ENCODE results near the gene SH3RF3. TPM values are rescaled to one million over a fixed set of nuclear protein-coding genes. Genes with fewer than 3 reads are reported as not detected.

Gene SH3RF3
- polyA plus RNA-seq, 1 of the 3 experiments (the other 2 are of a cell fraction): 1.9 TPM

GRCh38 chr2:109342930-109343329, 213.9 kb downstream of the SH3RF3 start:
- no peaks in the 10 kb centered on the region for H3K36me3 ChIP-seq (replicated peaks in 1 of 2; ENCODE audit: control insufficient read depth in 1 of 2, insufficient read depth in 2 of 2, low read length in 1 of 2)
- POLR2A ChIA-PET: no interaction called here
- DNase-seq: no peak
- H3K9me2 ChIP-seq: no peaks in the 10 kb centered on the region
- H3K27me3 ChIP-seq (ENCODE audit: insufficient read depth): no peaks in the 10 kb centered on the region
- no peaks in the 10 kb centered on the region for H4K20me1 ChIP-seq (ENCODE audit: insufficient read depth)
- CTCF ChIA-PET: no interaction called here
- no peak overlapping the region for H2AFZ ChIP-seq (ENCODE audit: low read depth)
- peaks cover 20% of the 10 kb centered on the region for H3K79me2 ChIP-seq (ENCODE audit: insufficient read depth)
- H3K4me2 ChIP-seq: no peak overlapping the region
- H3K4me3 ChIP-seq (ENCODE audit: low read depth in 2 of 2, low read length in 1 of 2): no peak overlapping the region
- peaks cover 10 to 17% of the 10 kb centered on the region in 2 experiments; a peak in 2 of 4 replicates for H3K4me1 ChIP-seq (ENCODE audit: control insufficient read depth in 1 of 2, insufficient read depth in 2 of 2, low read depth in 1 of 2, low read length in 1 of 2)
- 90% methylated on average over 6 of the region's 6 CpGs for WGBS (ENCODE audit: low lambda C conversion rate)
- no peak overlapping the region for H3K9ac ChIP-seq
- no peak overlapping the region for H3K27ac ChIP-seq (ENCODE audit: low read depth in 2 of 2, low read length in 1 of 2)
- TF ChIP-seq RAD21 (IDR thresholded peaks at IDR 0.05; ENCODE audit: low read length) (no peak), RCOR1 (IDR thresholded peaks at IDR 0.05; ENCODE audit: low read length) (no peak), NFIC (IDR thresholded peaks at IDR 0.05; ENCODE audit: borderline replicate concordance) (no peak), FOSL2 (IDR thresholded peaks at IDR 0.05; ENCODE audit: borderline replicate concordance, low read depth) (no peak), FOXM1 (IDR thresholded peaks at IDR 0.05; ENCODE audit: low read depth) (no peak), YY1 (IDR thresholded peaks at IDR 0.05; ENCODE audit: low read depth) (no peak), ZBTB33 (IDR thresholded peaks at IDR 0.05; ENCODE audit: borderline replicate concordance, low read depth) (no peak), JUND (IDR thresholded peaks at IDR 0.05) (no peak), MAX (IDR thresholded peaks at IDR 0.05; ENCODE audit: low read depth) (no peak), FOXJ3 (CRISPR knock-in tag; IDR thresholded peaks at IDR 0.05) (no peak), TCF12 (IDR thresholded peaks at IDR 0.05) (no peak), TEAD4 (IDR thresholded peaks at IDR 0.05; ENCODE audit: borderline replicate concordance, insufficient read depth) (no peak), POLR2AphosphoS5 (IDR thresholded peaks at IDR 0.05; ENCODE audit: low read depth, low read length) (no peak), RFX5 (IDR thresholded peaks at IDR 0.05; ENCODE audit: low read length) (no peak), ELF1 (IDR thresholded peaks at IDR 0.05) (no peak)
- H3F3A ChIP-seq (replicated peaks; ENCODE audit: insufficient read depth): no peaks in the 10 kb centered on the region
- H3K9me3 ChIP-seq: no peaks in the 10 kb centered on the region

- CTCF ChIA-PET: interaction anchor here (1.3 kb wide), 1 partner anchor 215 kb away, joined by 6 read pairs; no protein-coding TSS in a partner anchor
- WGBS (ENCODE audit: low lambda C conversion rate): 81% methylated on average over 5 of the region's 5 CpGs
These were observed 214.5 kb downstream of the SH3RF3 start for GRCh38 chr2:109343460-109343859.

More at GRCh38 chr2:109343460-109343859, 214.5 kb downstream of the SH3RF3 start:
- H3K4me3 ChIP-seq (ENCODE audit: low read depth in 2 of 2, low read length in 1 of 2): no peak overlapping the region
- no peak overlapping the region for H3K9ac ChIP-seq
- DNase-seq: no peak
- H3K36me3 ChIP-seq (replicated peaks in 1 of 2; ENCODE audit: control insufficient read depth in 1 of 2, insufficient read depth in 2 of 2, low read length in 1 of 2): no peaks in the 10 kb centered on the region
- no peaks in the 10 kb centered on the region for H3K27me3 ChIP-seq (ENCODE audit: insufficient read depth)
- no peaks in the 10 kb centered on the region for H4K20me1 ChIP-seq (ENCODE audit: insufficient read depth)
- H3K4me1 ChIP-seq (ENCODE audit: control insufficient read depth in 1 of 2, insufficient read depth in 2 of 2, low read depth in 1 of 2, low read length in 1 of 2): peaks cover 10 to 17% of the 10 kb centered on the region in 2 experiments; a peak in 2 of 4 replicates
- TF ChIP-seq PBX3 (IDR thresholded peaks at IDR 0.05): no peak
- TF ChIP-seq NFIC (IDR thresholded peaks at IDR 0.05; ENCODE audit: borderline replicate concordance): no peak
- no peak for TF ChIP-seq FOXJ3 (CRISPR knock-in tag; IDR thresholded peaks at IDR 0.05)
- TF ChIP-seq CTCF (IDR thresholded peaks at IDR 0.05): no peak
- no peak for TF ChIP-seq TEAD4 (IDR thresholded peaks at IDR 0.05; ENCODE audit: borderline replicate concordance, insufficient read depth)
- no peak for TF ChIP-seq EZH2phosphoT487 (IDR thresholded peaks at IDR 0.05; ENCODE audit: borderline replicate concordance, low read depth)
- TF ChIP-seq EP300 (IDR thresholded peaks at IDR 0.05; ENCODE audit: borderline replicate concordance in 1 of 2, low read depth in 1 of 2, low read length in 1 of 2): no peak
- TF ChIP-seq ELF1 (IDR thresholded peaks at IDR 0.05): no peak
- H2AFZ ChIP-seq (ENCODE audit: low read depth): no peak overlapping the region
- H3K9me2 ChIP-seq: no peaks in the 10 kb centered on the region
- POLR2A ChIA-PET: no interaction called here
- H3K9me3 ChIP-seq: no peaks in the 10 kb centered on the region
- H3K79me2 ChIP-seq (ENCODE audit: insufficient read depth): peaks cover 15% of the 10 kb centered on the region
- H3K27ac ChIP-seq (ENCODE audit: low read depth in 2 of 2, low read length in 1 of 2): no peak overlapping the region
- H3K4me2 ChIP-seq: no peak overlapping the region
- H3F3A ChIP-seq (replicated peaks; ENCODE audit: insufficient read depth): no peaks in the 10 kb centered on the region

Measured in SK-N-SH (cell line).